Lower leg skin (tissue), 3 donors: ENCODE data around the gene NEDD4L.

ENCODE experiments used
- POLR2A ChIP-seq, 2 donors: fragments of 450-650 bp; IDR thresholded peaks; one replicate each; pipeline ENCODE4 v1.6.1; 2016 to 2017; ENCODE audit warnings: antibody characterized with exemption in 2 of 2, mild to moderate bottlenecking in 1 of 2, moderate library complexity in 1 of 2
- TF ChIP-seq, protein P1 (sequence below), 3 donors: fragments of 450-650 bp; IDR thresholded peaks; one replicate each; pipeline ENCODE4 v1.5.1; 2016; ENCODE audit warnings: antibody characterized with exemption in 3 of 3, mild to moderate bottlenecking in 3 of 3, moderate library complexity in 2 of 3

DNA sequence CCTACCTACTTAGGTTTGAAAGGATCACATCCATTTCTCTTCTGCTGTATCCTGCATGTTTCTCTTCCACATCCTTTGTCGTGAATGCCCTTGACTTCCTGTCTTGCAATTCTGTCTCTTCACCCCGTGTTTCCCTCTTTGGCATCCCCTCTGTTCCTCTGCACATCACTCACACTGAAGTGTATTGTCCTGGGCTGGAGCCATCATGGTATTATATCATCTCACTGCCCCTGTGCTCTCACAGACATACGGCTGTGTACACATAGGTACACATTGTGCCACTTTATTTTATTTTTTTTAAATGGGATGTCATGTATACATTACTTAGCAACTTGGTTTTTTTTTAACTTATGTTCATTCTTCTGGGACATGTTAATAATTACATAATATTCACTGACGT lies 293.3 kb downstream of the NEDD4L start:
- TF ChIP-seq, protein P1, sequence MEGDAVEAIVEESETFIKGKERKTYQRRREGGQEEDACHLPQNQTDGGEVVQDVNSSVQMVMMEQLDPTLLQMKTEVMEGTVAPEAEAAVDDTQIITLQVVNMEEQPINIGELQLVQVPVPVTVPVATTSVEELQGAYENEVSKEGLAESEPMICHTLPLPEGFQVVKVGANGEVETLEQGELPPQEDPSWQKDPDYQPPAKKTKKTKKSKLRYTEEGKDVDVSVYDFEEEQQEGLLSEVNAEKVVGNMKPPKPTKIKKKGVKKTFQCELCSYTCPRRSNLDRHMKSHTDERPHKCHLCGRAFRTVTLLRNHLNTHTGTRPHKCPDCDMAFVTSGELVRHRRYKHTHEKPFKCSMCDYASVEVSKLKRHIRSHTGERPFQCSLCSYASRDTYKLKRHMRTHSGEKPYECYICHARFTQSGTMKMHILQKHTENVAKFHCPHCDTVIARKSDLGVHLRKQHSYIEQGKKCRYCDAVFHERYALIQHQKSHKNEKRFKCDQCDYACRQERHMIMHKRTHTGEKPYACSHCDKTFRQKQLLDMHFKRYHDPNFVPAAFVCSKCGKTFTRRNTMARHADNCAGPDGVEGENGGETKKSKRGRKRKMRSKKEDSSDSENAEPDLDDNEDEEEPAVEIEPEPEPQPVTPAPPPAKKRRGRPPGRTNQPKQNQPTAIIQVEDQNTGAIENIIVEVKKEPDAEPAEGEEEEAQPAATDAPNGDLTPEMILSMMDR (IDR thresholded peaks at IDR 0.05), result no peak
- TF ChIP-seq POLR2A (IDR thresholded peaks at IDR 0.05), result no peak
